Fibroblast of the aortic adventitia (primary cell): ENCODE results near the gene TC2N. TPM values are rescaled to one million over a fixed set of nuclear protein-coding genes. Genes with fewer than 3 reads are reported as not detected.
A peak's percentile ranks its signal among the peaks of the same experiment; 100 is the strongest.

ENCODE experiments used
- DNase-seq: peaks from one replicate; pipeline ENCODE4 v3.0.0-alpha.2; 2010; ENCODE audit warnings: low read depth
- H3K4me3 ChIP-seq: 2 replicates; pipeline ENCODE4 v1.5.1; 2011; ENCODE audit warnings: low read depth, mild to moderate bottlenecking, control low read depth, low read length, moderate library complexity
- total RNA-seq: library from RNA; depleted of rRNA; stranded (reverse); fragments of >200 nt; gene quantifications from 2 replicates; pipeline ENCODE4 v1.2.3, GENCODE V29; 2012; ENCODE audit warnings: low replicate concordance
- TF ChIP-seq, protein P1 (sequence below): IDR thresholded peaks from 2 replicates; pipeline ENCODE4 v1.5.1; 2011; ENCODE audit warnings: mild to moderate bottlenecking, low read length, control low read depth, inconsistent platforms; ENCODE audit not compliant: insufficient read depth

Gene TC2N
- total RNA-seq, 1 donor: 1.6 TPM

DNA sequence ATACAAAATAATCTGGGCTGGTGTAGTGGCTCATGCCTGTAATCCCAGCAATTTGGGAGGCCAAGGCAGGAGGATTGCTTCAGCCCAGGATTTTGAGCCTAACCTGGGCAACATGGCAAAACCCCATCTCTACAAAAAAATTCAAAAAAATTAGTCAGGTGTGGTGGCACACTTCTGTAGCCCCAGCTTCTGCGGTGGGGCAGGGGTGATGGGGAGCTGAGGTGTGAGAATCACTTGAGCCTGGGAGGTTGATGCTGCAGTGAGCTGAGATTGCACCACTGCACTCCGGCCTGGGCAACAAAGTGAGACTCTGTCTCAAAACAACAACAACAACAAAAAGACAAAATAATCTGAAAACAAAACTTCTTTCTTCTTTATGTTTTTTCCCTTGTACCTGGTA is 66.0 kb downstream of the TC2N start:
- TF ChIP-seq, protein P1, sequence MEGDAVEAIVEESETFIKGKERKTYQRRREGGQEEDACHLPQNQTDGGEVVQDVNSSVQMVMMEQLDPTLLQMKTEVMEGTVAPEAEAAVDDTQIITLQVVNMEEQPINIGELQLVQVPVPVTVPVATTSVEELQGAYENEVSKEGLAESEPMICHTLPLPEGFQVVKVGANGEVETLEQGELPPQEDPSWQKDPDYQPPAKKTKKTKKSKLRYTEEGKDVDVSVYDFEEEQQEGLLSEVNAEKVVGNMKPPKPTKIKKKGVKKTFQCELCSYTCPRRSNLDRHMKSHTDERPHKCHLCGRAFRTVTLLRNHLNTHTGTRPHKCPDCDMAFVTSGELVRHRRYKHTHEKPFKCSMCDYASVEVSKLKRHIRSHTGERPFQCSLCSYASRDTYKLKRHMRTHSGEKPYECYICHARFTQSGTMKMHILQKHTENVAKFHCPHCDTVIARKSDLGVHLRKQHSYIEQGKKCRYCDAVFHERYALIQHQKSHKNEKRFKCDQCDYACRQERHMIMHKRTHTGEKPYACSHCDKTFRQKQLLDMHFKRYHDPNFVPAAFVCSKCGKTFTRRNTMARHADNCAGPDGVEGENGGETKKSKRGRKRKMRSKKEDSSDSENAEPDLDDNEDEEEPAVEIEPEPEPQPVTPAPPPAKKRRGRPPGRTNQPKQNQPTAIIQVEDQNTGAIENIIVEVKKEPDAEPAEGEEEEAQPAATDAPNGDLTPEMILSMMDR: no peak
- DNase-seq: no peak
- no peak overlapping the region for H3K4me3 ChIP-seq

DNA sequence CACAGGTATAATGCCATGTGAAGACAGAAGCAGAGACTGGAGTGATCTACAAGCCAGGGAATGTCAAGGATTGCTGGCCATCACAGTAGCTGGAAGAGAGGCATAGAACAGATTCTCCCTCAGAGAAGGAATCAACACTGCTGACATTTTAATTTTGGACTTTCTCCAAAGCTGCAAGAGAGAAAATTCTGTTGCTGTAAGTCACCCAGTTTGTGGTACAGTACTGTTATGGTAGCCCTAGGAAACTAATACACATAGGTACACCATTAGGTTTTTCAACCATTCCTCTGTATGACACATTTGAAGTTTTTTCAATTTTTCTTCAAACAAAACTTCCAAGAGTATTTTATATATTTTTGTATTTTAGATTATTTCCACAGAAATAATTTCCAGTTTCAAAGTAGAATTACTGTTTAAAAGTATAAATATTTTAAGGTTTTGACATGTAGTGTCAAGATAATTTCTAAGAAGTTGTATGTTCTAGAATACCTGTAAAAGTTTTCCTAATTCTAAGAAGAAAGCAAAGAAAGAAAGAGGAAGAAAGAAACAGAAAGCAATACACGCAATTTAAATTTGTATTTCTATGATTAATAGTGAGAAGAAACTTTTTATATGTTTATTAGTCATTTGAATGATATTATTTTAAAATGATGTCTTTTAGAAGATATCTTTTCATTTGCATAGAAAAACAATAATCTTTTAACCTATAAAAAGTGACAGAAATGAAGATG is 70.6 kb downstream of the TC2N start:
- TF ChIP-seq, protein P1: no peak

DNA sequence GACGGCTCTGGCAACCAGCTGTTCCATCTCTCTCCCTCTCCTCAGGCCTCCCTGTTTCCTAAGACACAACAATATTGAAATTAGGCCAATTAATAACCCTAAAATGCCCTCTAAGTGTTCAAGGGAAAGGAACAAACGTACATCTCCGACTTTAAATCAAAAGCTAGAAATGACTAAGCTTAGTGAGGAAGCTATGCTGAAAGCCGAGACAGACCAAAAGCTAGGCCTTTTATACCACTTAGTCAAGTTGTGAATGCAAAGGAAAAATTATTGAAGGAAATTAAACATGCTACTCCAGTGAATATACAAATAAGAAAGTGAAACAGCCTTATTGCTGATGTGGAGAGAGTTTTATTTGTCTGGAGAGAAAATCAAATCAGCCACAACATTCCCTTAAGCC is 73.6 kb downstream of the TC2N start:
- no peak for DNase-seq
- TF ChIP-seq, protein P1: no peak
- no peak overlapping the region for H3K4me3 ChIP-seq

More for the DNA sequence above, 70.6 kb downstream of the TC2N start:
- DNase-seq: peak; percentile 10
- no peak overlapping the region for H3K4me3 ChIP-seq

DNA sequence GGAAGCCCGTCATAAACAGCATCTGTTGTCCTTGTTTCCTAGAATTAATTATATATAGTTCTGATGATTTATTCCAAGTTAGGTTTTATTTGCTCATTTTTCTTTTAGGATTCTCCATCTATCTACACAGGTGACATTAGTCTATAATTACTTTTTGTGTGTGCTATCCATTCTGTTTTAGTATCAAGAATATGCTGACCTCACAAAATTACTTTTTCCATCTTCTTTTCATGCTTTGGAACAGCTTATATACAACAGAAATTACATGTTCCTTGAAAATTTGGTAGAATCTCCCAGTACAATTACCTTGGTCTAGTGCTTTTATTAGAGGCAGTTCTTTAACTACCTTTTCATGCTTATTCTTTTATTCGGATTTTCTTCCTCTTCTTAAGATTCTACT is 81.1 kb downstream of the TC2N start:
- TF ChIP-seq, protein P1: no peak
- no peak overlapping the region for H3K4me3 ChIP-seq
- no peak for DNase-seq

DNA sequence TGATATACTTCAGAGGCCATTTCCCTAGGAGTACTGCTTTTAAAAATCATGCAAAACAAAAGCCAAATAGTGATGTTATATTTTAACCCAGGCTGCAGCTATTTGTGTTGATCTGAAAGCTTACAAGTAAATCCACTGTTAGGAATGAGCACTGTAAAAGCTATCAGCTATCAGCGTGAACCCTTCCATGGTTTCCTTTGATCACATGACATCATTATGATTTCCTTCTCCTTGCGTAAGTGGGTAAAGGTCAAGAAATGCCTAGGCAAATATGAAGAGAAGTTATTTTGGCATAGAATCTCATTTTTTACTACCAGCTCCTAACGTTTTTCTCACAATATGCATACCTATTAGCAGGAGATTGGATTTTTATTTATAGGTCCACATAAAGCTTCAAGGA is 86.9 kb downstream of the TC2N start:
- no peak for DNase-seq
- TF ChIP-seq, protein P1: no peak
- H3K4me3 ChIP-seq: no peak overlapping the region

DNA sequence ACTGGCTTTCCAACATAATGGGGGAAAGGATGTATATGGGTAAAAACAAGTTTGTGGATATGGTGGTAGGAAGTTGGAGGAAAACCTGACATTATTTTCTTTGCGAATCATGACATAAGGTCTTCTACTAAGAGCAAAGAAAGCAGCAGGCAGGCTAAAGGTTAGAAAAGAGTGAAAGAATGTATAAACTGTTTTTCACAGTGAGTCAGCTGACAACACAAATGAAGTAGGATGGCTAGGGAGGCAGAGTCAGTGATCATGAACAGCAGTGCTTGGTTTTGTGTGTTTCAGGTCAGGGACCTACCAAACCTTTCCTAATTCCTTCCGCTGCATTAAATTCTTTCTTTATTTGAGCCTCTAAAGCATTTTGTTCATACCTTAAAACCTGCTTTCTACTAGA is 89.1 kb downstream of the TC2N start:
- H3K4me3 ChIP-seq: no peak overlapping the region
- DNase-seq: no peak
- TF ChIP-seq, protein P1: no peak
